Mesothelial cell of epicardium (in vitro differentiated cells): ENCODE results near the gene OR2V2. TPM values are rescaled to one million over a fixed set of nuclear protein-coding genes. Genes with fewer than 3 reads are reported as not detected.

Experiments used
- DNase-seq, 2 experiments: peaks; one replicate each; pipeline ENCODE4 v3.0.0; 2021; ENCODE audit warnings: low spot score in 2 of 2; ENCODE audit not compliant: unreplicated experiment in 2 of 2
- H3K27ac Mint-ChIP-seq: 2 replicates; pipeline ENCODE4 v1.8.0; 2021; ENCODE audit warnings: mixed read lengths
- H3K27me3 Mint-ChIP-seq: 2 replicates; pipeline ENCODE4 v1.8.0; 2021; ENCODE audit warnings: low read depth, mixed read lengths
- H3K36me3 Mint-ChIP-seq: 2 replicates; pipeline ENCODE4 v1.8.0; 2021; ENCODE audit warnings: mixed read lengths
- H3K4me1 Mint-ChIP-seq: 2 replicates; pipeline ENCODE4 v1.8.0; 2021; ENCODE audit warnings: mixed read lengths
- H3K4me3 Mint-ChIP-seq: 2 replicates; pipeline ENCODE4 v1.8.0; 2021; ENCODE audit warnings: mild to moderate bottlenecking, moderate library complexity, mixed read lengths
- H3K9me3 Mint-ChIP-seq: 2 replicates; pipeline ENCODE4 v1.8.0; 2021; ENCODE audit warnings: mixed read lengths
- total RNA-seq: library from RNA; stranded (reverse); gene quantifications from 3 replicates; pipeline ENCODE4 v1.2.1, GENCODE V29; 2021
- TF ChIP-seq, protein P1 (sequence below): fragments of 200-600 bp; sonication (generic); IDR thresholded peaks from one replicate; pipeline ENCODE4 v1.5.0; 2021; ENCODE audit warnings: antibody characterized with exemption; ENCODE audit not compliant: unreplicated experiment

OR2V2 gene
- total RNA-seq, 1 donor from 2014 or later: not detected

DNA sequence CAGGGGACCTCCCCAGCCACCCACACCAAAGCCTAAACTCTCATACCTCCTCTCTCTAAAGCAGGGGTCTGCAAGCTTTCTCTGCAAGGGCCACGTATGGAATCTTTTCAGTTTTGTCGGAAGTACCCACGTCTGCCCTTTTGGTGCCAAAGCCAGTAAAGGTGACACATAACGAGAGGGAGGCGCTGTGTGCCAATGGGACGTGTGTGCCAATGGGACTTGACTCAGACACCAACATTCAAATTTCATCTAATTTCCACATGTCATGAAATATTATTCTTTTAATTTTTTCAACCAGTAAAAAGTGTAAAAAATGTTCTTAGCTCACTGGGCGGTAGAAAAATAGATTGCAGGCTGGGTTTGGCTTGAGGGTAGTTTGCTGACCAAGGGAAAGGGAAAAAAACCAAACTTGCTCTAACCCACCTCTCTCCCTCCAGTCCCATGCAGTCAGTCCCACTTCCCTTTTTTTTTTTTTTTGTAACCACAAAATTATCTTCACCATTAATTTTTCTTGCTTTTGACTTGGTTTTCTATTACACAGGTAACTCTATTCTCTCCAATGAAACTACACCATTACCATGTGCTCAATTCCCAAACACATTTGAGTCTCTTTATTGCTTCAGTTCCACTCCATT, 41.9 kb upstream of the OR2V2 start:
- peaks cover 72% of the 10 kb centered on the region for H3K27me3 Mint-ChIP-seq
- no peak for DNase-seq
- peaks cover 3% of the 10 kb centered on the region for H3K4me1 Mint-ChIP-seq
- H3K9me3 Mint-ChIP-seq: no peaks in the 10 kb centered on the region
- H3K36me3 Mint-ChIP-seq: no peaks in the 10 kb centered on the region
- H3K4me3 Mint-ChIP-seq: no peak overlapping the region
- H3K27ac Mint-ChIP-seq: no peak overlapping the region
- TF ChIP-seq, protein P1, sequence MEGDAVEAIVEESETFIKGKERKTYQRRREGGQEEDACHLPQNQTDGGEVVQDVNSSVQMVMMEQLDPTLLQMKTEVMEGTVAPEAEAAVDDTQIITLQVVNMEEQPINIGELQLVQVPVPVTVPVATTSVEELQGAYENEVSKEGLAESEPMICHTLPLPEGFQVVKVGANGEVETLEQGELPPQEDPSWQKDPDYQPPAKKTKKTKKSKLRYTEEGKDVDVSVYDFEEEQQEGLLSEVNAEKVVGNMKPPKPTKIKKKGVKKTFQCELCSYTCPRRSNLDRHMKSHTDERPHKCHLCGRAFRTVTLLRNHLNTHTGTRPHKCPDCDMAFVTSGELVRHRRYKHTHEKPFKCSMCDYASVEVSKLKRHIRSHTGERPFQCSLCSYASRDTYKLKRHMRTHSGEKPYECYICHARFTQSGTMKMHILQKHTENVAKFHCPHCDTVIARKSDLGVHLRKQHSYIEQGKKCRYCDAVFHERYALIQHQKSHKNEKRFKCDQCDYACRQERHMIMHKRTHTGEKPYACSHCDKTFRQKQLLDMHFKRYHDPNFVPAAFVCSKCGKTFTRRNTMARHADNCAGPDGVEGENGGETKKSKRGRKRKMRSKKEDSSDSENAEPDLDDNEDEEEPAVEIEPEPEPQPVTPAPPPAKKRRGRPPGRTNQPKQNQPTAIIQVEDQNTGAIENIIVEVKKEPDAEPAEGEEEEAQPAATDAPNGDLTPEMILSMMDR: no peak

DNA sequence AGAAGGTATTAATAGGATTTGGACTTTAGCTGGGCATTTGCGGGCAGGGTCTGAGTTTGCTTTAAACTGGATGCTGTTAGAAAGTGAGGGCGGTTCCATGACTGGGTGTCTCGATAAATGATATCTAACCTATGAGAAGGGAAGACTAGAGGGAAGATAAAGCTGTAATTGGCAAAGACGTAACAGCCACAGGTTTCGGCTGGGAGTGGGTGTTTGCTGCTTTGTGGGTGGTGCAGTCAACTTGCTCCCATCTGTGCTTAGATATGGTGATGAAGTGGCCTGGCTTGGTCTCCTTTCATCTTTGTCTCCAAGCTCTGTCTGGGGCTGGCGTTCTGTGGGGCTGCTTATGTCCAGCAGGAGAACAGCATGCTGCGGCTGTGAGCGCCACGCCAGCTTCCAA, 39.7 kb upstream of the OR2V2 start:
- H3K27me3 Mint-ChIP-seq: peaks cover 94% of the 10 kb centered on the region

DNA sequence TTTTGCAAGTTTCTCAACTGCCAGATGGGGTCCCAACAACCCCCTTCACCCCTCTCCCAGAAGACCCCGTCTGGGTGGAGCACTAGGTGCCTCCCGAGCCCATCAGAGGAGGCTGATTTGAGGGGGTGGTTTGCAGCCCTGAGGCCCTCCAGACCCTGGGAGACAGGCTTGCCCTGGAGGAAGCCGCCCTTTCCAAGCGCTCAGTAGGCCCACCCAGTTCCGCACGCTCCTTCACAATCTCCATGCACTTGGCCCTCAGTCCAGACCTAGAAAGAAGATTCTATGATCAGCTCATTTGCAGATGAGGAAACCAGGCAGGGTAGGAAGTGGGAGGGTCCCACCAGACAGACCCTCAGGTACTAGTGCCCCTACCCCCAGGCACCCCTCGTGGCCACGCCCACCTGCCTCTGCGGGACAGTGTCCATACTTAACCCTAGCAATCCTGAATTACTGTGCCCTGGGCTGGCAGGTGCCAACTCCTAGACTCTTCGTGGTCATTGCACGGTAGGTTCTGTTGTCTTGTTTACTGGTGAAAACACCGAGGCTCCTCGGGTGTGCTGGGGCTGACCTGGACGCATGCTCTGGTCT, 38.7 kb upstream of the OR2V2 start:
- no peaks in the 10 kb centered on the region for H3K36me3 Mint-ChIP-seq
- no peaks in the 10 kb centered on the region for H3K9me3 Mint-ChIP-seq
- no peak overlapping the region for H3K27ac Mint-ChIP-seq
- H3K4me1 Mint-ChIP-seq: peaks cover 3% of the 10 kb centered on the region
- TF ChIP-seq, protein P1: no peak
- no peak for DNase-seq
- H3K27me3 Mint-ChIP-seq: peaks cover 94% of the 10 kb centered on the region
- H3K4me3 Mint-ChIP-seq: no peak overlapping the region

More for the DNA sequence above, 39.7 kb upstream of the OR2V2 start:
- Mint-ChIP-seq H3K4me1 (peaks cover 3% of the 10 kb centered on the region), H3K36me3 (no peaks in the 10 kb centered on the region), H3K4me3 (no peak overlapping the region), H3K27ac (no peak overlapping the region), H3K9me3 (no peaks in the 10 kb centered on the region)
- DNase-seq: no peak
- TF ChIP-seq, protein P1: no peak

DNA sequence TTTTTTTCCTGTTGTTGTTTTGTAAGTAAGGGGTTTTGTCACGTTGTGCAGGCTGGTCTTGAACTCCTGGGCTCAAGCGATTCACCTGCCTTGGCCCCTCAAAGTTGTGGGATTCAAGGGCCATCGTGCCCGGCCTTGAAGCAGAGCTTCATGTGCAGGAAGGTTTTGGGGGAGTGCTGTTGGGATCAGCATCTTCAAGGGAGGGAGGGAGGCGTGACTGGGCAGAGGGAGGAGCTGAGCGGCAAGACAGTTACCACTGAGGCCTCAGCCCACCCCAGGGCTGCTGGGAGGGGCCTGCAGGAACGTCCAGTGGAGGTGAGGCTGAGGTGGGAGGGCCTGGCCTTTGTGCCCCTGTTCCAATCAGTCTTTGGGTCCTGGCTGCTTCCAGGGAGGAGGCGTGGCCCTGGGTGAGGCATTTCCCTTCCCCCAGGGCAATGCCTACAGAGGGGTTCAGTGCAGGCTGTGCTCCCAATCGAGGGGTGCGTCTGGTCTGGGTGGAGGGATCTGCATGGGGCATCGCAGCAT, 37.8 kb upstream of the OR2V2 start:
- H3K4me3 Mint-ChIP-seq: no peak overlapping the region
- peaks cover 95% of the 10 kb centered on the region for H3K27me3 Mint-ChIP-seq
- H3K27ac Mint-ChIP-seq: no peak overlapping the region

DNA sequence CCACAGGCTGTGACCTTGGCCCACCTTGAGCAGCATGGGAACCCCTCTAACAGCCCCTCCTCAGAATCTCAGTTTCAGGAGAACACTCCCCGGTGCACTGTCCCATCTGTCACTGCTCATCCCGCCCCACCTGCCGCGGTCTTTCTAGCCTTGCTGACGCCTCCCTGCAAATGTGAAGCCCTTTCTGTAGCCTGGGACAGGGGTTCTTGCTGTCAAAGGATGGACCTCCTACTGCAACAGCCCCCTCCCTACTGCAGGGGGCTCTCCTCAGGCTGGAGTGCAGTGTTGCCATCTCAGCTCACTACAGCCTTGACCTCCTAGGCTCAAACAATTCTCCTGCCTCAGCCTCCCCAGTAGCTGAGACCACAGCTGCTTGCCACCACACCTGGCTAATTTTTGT, 36.4 kb upstream of the OR2V2 start:
- Mint-ChIP-seq H3K36me3 (no peaks in the 10 kb centered on the region), H3K4me1 (no peaks in the 10 kb centered on the region), H3K27me3 (peaks cover 95% of the 10 kb centered on the region), H3K27ac (no peak overlapping the region), H3K9me3 (no peaks in the 10 kb centered on the region), H3K4me3 (no peak overlapping the region)
- no peak for DNase-seq
- TF ChIP-seq, protein P1: no peak

More for the DNA sequence above, 37.8 kb upstream of the OR2V2 start:
- no peaks in the 10 kb centered on the region for H3K4me1 Mint-ChIP-seq
- no peaks in the 10 kb centered on the region for H3K36me3 Mint-ChIP-seq
- DNase-seq: no peak
- no peaks in the 10 kb centered on the region for H3K9me3 Mint-ChIP-seq
- TF ChIP-seq, protein P1: no peak
